Activated T-helper 2 cell treated with anti-CD3 and anti-CD28 coated beads, Interferon-gamma antibody, Interleukin-2, Interleukin-4, amounts not matched to agents 10 μg/mL and 5 μg/mL and 100 μg/mL, durations not matched to agents 14 hours and 24 hours and 36 hours (primary cell): ENCODE results near the gene PGAP6. TPM values are rescaled to one million over a fixed set of nuclear protein-coding genes. Genes with fewer than 3 reads are reported as not detected.

Experiments used
- DNase-seq: peaks from one replicate; pipeline ENCODE4 v3.0.0; 2021; ENCODE audit warnings: low spot score
- H3K27ac Mint-ChIP-seq: one replicate; pipeline ENCODE4 v1.8.0; 2021; ENCODE audit warnings: mixed read lengths
- H3K27me3 Mint-ChIP-seq: one replicate; pipeline ENCODE4 v1.8.0; 2021; ENCODE audit warnings: low read depth, mixed read lengths
- H3K36me3 Mint-ChIP-seq: one replicate; pipeline ENCODE4 v1.8.0; 2021; ENCODE audit warnings: low read depth, mixed read lengths
- H3K4me1 Mint-ChIP-seq: one replicate; pipeline ENCODE4 v1.8.0; 2021; ENCODE audit warnings: low read depth, mixed read lengths
- H3K4me3 Mint-ChIP-seq: one replicate; pipeline ENCODE4 v1.8.0; 2021; ENCODE audit warnings: low read depth, mild to moderate bottlenecking, moderate library complexity, mixed read lengths
- H3K9me3 Mint-ChIP-seq: one replicate; pipeline ENCODE4 v1.8.0; 2021; ENCODE audit warnings: mixed read lengths
- intact Hi-C: fragments of 100-400 bp; cut with micrococcal nuclease; formaldehyde crosslinking; loops from one replicate; pipeline ENCODE4 v1.15.1; 2023
- total RNA-seq: library from RNA; stranded (reverse); gene quantifications from 2 replicates; pipeline ENCODE4 v1.2.3, GENCODE V29; 2022

PGAP6 gene
- total RNA-seq, 1 donor from 2014 or later = 34.3 TPM

DNA sequence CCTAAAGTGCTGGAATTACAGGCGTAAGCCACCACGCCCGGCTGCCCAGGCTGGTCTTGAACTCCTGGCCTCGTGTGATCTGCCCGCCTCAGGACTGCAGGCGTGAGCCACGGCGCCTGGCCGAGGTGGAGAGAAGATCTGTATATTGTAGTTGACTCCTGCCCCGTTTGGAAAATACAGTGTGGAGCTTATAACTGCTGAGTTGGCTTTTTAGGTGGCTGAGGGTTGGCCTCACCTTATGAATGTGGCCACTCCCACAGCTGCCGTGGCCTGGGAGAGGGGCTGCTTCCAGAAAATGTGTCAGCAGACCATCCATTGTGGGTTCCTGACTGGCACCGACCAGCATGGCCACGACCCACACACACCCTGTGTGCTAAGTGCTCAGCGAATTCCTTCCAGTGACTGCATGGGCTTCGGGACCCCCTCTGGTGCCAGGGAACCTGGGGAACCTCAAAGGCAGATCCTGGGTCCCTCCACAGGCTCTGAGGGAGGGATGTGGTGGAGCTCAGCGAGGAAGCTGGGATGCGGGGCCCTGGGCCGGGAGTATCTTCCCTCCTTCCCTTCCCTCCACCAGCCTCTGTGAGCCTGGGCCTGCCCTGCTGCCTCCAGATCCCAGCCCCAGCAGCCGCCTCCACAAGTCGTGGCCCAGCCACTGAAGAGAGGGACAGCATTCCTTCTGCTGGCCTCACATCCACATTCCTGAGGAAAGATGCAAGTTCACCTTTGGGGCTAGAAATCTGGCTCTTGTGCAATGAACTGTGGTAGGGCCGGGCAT lies 32.8 kb upstream of the PGAP6 start:
- no peak for DNase-seq
- no peak overlapping the region for H3K27ac Mint-ChIP-seq
- H3K27me3 Mint-ChIP-seq = no peaks in the 10 kb centered on the region
- no peak overlapping the region for H3K4me3 Mint-ChIP-seq
- no peaks in the 10 kb centered on the region for H3K36me3 Mint-ChIP-seq
- H3K4me1 Mint-ChIP-seq = no peaks in the 10 kb centered on the region
- H3K9me3 Mint-ChIP-seq = no peaks in the 10 kb centered on the region
- intact Hi-C loops = no loop called here

DNA sequence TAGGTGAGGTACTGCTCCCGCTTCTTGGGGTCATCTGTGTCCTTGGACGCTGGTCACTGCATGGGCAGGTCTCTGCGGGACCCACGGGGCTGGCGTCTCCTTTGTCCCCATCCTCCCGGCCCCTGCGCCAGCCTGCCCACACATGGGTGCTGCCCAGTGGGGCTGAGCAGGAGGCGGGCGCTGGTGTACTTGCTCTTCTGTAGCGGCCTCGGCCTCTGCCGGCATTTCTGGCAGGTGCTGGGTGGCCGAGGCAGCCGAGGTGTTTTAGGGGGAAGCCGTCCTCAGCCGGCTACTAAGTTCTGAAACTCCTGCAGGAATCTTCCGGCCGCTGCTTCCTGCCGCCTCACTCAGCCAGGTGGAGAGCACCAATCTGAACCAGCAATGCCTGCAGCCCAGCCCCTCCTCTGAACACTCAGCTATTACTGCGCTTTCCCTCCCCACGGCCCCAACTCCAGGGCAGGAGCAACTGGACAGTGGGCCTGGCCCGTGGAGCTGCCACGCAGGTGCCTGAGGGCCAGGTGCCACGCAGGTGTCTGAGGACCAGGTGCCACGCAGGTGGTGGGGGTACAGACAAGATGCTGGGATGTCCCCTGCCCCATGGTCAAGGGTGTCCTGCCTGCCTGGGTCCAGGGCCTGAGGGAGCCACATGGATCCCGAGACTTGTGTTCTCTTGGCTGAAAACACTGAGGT lies 29.9 kb upstream of the PGAP6 start:
- no peaks in the 10 kb centered on the region for H3K9me3 Mint-ChIP-seq
- intact Hi-C loops = no loop called here
- no peaks in the 10 kb centered on the region for H3K36me3 Mint-ChIP-seq
- H3K27me3 Mint-ChIP-seq = no peaks in the 10 kb centered on the region
- no peak overlapping the region for H3K4me3 Mint-ChIP-seq
- no peak overlapping the region for H3K27ac Mint-ChIP-seq
- no peak for DNase-seq
- H3K4me1 Mint-ChIP-seq = no peaks in the 10 kb centered on the region

DNA sequence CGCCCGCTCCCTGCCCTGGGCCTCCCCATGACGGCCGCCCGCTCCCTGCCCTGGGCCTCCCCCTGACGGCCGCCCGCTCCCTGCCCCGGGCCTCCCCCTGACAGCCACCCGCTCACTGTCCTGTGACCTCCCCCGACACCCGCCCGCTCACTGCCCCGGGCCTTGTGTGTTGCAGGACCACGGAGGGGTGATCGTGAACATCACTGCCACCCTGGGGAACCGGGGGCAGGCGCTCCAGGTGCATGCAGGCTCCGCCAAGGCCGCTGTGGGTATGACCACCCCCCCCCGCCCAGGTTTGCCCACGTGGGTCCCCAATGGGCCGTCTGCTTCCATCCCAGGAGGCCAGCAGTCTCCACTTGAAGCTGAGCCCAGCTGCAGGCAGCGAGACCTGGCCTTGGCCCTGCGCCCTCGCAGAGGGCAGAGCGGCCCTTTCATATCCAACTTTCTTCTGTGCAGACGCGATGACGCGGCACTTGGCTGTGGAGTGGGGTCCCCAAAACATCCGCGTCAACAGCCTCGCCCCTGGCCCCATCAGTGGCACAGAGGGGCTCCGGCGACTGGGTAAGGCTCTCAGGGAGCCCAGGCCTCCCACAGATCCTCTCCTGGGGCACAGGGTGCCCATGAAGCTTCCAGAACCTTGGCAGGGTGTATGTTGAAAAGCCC lies 28.9 kb upstream of the PGAP6 start:
- intact Hi-C loops = no loop called here
- Mint-ChIP-seq H3K4me1 (no peaks in the 10 kb centered on the region), H3K27me3 (no peaks in the 10 kb centered on the region), H3K27ac (no peak overlapping the region), H3K36me3 (no peaks in the 10 kb centered on the region), H3K4me3 (no peak overlapping the region), H3K9me3 (no peaks in the 10 kb centered on the region)
- no peak for DNase-seq

DNA sequence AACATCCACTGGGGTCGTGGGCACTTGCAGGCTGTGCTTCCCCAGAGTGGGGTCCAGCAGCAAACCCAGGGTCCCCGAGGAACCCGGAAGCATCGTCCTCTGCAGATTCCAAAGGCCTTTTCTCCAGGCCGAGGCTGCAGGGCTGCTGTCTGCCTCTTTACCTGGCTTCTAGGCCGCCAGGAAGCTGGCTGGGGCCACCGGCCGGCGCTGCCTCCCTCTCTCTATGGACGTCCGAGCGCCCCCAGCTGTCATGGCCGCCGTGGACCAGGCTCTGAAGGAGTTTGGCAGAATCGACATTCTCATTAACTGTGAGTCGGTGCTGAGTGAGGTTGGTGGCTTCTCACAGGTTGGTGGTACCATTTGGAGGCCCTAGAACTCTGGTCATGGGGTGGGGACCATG lies 25.5 kb upstream of the PGAP6 start:
- H3K4me3 Mint-ChIP-seq = no peak overlapping the region
- H3K9me3 Mint-ChIP-seq = no peaks in the 10 kb centered on the region
- H3K27ac Mint-ChIP-seq = no peak overlapping the region
- no peaks in the 10 kb centered on the region for H3K27me3 Mint-ChIP-seq
- no peaks in the 10 kb centered on the region for H3K4me1 Mint-ChIP-seq
- DNase-seq = no peak
- intact Hi-C loops = no loop called here
- H3K36me3 Mint-ChIP-seq = no peaks in the 10 kb centered on the region

DNA sequence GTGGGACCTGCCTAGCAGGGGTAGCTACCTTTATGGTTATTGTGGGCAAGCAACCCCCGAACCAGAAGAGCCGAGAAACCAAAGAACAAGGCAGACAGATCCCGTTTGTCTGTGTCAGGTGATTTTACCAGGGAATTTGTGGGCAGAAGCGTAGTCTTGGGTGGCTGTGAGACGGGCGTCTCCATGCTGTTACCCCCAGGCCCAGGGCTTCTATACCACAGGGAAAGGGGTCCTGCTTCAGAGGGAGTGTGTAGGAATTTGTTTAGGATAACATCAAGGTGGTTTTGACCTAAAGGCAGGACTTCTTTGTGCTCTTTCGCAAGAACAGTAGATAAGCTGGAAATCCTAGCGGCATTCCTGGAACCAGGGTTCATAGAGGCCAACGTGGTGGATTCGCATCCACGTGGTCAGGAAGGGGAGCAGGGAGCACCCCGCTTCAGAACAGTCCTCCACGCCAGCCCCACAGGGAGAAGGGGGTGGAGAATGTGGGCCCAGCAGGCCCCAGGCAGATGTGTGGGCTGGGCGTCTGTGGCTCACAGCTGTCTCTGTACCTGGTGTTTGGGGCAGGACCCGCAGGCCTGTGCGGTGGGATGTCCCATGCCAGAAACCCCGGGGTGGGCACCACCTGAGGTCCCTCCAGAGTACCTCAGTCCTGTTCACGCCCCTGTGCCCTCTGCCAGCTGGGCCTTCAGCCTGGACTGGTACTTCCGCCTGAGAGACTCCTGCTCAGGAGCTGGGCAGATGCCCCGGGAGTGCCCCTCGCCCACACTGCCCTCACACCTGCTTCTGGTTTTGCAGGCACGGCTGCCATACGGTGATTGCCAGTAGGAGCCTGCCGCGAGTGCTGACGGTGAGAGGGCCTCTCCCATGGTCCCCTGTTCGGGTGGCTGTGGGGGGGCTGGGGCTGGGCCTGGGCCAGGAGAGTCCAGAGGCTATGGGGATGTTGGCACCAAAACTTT lies 24.0 kb upstream of the PGAP6 start:
- no peak overlapping the region for H3K27ac Mint-ChIP-seq
- H3K27me3 Mint-ChIP-seq = no peaks in the 10 kb centered on the region
- no peaks in the 10 kb centered on the region for H3K36me3 Mint-ChIP-seq
- DNase-seq = no peak
- no peak overlapping the region for H3K4me3 Mint-ChIP-seq
- H3K4me1 Mint-ChIP-seq = no peaks in the 10 kb centered on the region
- intact Hi-C loops = no loop called here
- H3K9me3 Mint-ChIP-seq = no peaks in the 10 kb centered on the region

DNA sequence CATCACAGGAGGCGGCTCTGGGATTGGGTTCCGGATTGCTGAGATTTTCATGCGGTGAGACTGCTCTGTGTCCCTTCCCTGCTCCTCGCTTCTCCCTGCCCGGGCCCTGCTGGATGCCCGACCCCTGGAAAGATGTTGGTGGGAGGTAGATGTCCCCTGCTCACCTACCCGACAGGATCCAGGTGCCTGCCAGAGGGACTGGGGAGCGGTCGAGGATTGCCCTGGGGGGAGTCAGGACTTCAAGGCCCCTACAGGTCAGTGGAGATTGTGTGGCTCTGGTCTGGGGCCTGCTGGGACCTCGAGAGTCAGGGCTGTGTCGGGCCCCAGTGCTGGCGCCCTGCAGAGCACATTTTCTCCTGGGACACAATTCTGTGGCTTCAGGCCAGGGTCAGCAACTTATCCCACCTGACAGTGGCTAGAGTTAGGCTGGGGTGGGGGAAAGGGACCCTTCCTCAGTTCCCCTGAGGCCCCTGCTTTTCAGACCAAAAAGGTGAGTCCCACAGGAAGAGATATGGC lies 23.3 kb upstream of the PGAP6 start:
- no peak for DNase-seq
- intact Hi-C loops = no loop called here
- H3K9me3 Mint-ChIP-seq = no peaks in the 10 kb centered on the region
- H3K27me3 Mint-ChIP-seq = no peaks in the 10 kb centered on the region
- H3K27ac Mint-ChIP-seq = no peak overlapping the region
- no peaks in the 10 kb centered on the region for H3K36me3 Mint-ChIP-seq
- no peak overlapping the region for H3K4me3 Mint-ChIP-seq
- peaks cover 6% of the 10 kb centered on the region for H3K4me1 Mint-ChIP-seq

DNA sequence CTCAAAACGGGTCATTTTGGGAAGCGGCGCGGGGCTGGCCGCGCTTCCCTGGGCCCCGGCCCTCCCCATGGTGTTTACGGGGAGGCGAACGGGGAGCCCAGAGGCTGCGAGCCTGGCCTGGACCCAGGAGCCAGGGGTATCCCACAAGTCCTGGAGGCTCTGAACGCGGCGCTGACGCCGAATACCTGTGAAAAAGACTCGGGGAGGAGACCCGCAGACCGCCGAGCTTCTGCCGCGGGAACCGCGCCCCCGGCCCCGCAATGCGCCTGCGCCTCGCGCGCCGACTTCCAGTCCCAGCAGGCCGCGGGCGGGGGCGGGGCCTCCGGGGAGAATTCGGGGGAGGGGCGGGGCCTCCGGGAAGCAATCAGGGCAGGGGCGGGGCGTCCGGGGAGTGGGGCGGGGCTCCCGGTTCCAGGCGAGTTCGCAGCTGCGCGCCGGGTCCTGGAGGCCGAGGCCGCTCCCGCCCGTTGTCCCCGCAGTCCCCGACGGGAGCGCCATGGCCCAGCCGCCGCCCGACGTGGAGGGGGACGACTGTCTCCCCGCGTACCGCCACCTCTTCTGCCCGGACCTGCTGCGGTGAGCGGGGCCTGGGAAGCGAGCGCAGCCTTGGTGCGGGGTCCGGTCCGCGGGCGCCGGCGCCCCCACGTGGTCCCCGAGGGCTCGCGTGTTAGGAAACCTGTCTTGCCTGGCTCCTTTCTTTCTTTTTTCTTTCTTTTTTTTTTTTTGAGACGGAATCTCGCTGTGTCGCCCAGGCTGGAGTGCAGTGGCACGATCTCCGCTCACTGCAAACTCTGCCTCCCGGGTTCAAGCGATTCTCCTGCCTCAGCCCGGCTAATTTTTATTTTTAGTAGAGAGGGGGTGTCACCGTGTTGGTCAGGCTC lies 19.9 kb upstream of the PGAP6 start, which contains the start of gene DECR2:
DECR2 (plus strand) TSS at position 418 of the 881 bp plus-strand sequence; CDS start at position 497, 79 bp downstream.
- Mint-ChIP-seq H3K4me1 (peaks cover 11% of the 10 kb centered on the region), H3K9me3 (no peaks in the 10 kb centered on the region), H3K27ac (peak within 1 kb of the TSS; percentile 71), H3K4me3 (peak within 1 kb of the TSS; percentile 82), H3K36me3 (no peaks in the 10 kb centered on the region), H3K27me3 (peaks cover under 1% of the 10 kb centered on the region)
- peak; percentile 91 for DNase-seq
- intact Hi-C loops = no loop called here

DNA sequence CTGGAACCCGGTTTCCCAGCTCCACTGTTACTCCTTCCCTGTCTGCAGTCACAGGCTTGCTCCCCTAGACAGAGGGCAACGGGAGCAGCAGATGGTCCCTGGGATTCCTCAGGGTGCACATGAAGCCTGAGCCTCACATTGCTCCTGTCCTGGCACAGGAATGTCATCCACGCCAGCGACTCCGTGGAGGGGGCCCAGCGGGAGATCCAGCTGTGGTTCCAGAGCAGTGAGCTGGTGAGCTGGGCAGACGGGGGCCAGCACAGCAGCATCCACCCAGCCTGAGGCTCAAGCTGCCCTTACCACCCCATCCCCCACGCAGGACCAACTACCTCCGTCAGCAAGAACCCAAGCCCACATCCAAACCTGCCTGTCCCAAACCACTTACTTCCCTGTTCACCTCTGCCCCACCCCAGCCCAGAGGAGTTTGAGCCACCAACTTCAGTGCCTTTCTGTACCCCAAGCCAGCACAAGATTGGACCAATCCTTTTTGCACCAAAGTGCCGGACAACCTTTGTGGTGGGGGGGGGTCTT lies 18.3 kb upstream of the PGAP6 start:
- intact Hi-C loops = no loop called here
- H3K9me3 Mint-ChIP-seq = no peaks in the 10 kb centered on the region
- DNase-seq = no peak
- peak overlapping the region; percentile 82 for H3K4me3 Mint-ChIP-seq
- peaks cover 14% of the 10 kb centered on the region for H3K4me1 Mint-ChIP-seq
- peaks cover 8% of the 10 kb centered on the region for H3K27me3 Mint-ChIP-seq
- no peaks in the 10 kb centered on the region for H3K36me3 Mint-ChIP-seq
- no peak overlapping the region for H3K27ac Mint-ChIP-seq

DNA sequence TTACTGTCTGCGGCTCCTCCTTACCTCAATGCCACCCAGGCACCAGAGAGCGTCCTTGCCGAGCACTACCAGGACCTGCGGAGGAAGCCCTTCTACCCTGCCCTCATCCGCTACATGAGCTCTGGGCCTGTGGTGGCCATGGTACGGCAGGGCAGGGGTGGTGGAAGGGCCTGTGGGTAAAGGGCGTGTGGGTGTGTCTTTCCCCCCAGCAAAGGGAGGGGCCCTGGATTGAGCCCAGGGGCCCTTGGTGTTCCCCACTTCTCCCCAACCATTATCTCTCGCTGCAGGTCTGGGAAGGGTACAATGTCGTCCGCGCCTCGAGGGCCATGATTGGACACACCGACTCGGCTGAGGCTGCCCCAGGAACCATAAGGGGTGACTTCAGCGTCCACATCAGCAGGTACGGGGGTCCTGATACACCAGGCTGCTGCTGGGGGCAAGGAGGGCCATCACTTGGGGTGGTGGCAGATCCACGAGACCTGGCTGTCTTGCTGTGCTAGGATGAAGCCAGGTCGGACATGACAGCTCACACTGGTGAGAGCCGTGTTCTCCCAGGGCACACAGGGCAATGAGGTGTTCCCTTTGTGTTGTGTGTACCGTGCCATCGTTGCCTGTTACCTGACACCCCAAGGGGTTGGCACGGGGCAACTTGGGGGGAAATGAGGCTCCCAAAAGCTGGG lies 17.7 kb upstream of the PGAP6 start:
- no peak for DNase-seq
- H3K9me3 Mint-ChIP-seq = no peaks in the 10 kb centered on the region
- H3K36me3 Mint-ChIP-seq = no peaks in the 10 kb centered on the region
- H3K4me1 Mint-ChIP-seq = peaks cover 14% of the 10 kb centered on the region
- H3K27ac Mint-ChIP-seq = no peak overlapping the region
- peaks cover 8% of the 10 kb centered on the region for H3K27me3 Mint-ChIP-seq
- intact Hi-C loops = loop anchor here (10.0 kb wide), 1 partner anchor 125 kb away; the partner anchor contains the start of gene CAPN15
- H3K4me3 Mint-ChIP-seq = peak overlapping the region; percentile 49

DNA sequence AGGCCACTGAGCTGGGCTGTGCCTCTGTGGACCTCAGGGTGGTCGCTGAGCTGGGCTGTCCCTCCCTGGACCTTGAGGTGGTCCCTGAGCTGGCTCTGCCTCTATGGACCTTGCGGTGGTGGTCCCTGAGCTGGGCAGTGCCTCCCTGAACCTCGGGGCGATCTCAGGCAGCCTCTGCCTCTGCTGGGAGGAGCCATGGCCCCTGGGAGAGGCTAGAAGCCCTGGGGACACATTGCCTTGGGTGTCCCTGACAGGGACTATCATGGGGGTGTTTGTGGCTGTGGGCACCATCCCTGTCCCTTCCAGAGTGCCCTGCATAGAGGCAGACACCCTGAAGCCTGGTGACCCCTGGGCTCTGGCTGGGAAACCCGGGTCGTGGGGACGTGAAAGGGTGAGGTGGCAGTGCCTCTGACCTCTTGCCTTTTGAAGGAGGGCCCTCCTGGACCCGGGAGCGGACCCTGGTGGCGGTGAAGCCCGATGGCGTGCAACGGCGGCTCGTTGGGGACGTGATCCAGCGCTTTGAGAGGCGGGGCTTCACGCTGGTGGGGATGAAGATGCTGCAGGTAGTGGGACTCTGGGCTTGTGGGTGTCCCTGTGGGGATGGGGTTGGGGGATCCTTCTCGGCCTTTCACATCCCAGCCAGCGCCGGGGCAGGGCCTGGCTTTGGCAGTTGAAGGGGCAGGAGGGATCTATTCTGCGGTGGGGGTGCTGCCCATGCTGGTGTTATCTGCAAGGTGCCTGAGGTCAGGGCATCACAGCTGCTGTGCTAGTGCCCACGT lies 17.0 kb upstream of the PGAP6 start:
- peaks cover 14% of the 10 kb centered on the region for H3K4me1 Mint-ChIP-seq
- H3K9me3 Mint-ChIP-seq = no peaks in the 10 kb centered on the region
- intact Hi-C loops = loop anchor here (10.0 kb wide), 1 partner anchor 126 kb away; the partner anchor contains the start of gene CAPN15
- no peaks in the 10 kb centered on the region for H3K36me3 Mint-ChIP-seq
- peak overlapping the region; percentile 24 for H3K27ac Mint-ChIP-seq
- peak overlapping the region; percentile 69 for H3K4me3 Mint-ChIP-seq
- H3K27me3 Mint-ChIP-seq = peaks cover 8% of the 10 kb centered on the region
- no peak for DNase-seq
